GM12873 (cell line): ENCODE results near the gene GPSM3.

Experiments used
- TF ChIP-seq, protein P1 (sequence below): IDR thresholded peaks from 2 replicates; pipeline ENCODE4 v1.5.1; 2012; ENCODE audit warnings: low read depth, mild to moderate bottlenecking, moderate library complexity, low read length, control low read depth; ENCODE audit not compliant: insufficient read depth; ENCODE audit errors: missing control alignments

The GPSM3 gene

GRCh38 chr6:32194388-32194787 lies 1.9 kb upstream of the GPSM3 start:
- TF ChIP-seq, protein P1, sequence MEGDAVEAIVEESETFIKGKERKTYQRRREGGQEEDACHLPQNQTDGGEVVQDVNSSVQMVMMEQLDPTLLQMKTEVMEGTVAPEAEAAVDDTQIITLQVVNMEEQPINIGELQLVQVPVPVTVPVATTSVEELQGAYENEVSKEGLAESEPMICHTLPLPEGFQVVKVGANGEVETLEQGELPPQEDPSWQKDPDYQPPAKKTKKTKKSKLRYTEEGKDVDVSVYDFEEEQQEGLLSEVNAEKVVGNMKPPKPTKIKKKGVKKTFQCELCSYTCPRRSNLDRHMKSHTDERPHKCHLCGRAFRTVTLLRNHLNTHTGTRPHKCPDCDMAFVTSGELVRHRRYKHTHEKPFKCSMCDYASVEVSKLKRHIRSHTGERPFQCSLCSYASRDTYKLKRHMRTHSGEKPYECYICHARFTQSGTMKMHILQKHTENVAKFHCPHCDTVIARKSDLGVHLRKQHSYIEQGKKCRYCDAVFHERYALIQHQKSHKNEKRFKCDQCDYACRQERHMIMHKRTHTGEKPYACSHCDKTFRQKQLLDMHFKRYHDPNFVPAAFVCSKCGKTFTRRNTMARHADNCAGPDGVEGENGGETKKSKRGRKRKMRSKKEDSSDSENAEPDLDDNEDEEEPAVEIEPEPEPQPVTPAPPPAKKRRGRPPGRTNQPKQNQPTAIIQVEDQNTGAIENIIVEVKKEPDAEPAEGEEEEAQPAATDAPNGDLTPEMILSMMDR = no peak

DNA sequence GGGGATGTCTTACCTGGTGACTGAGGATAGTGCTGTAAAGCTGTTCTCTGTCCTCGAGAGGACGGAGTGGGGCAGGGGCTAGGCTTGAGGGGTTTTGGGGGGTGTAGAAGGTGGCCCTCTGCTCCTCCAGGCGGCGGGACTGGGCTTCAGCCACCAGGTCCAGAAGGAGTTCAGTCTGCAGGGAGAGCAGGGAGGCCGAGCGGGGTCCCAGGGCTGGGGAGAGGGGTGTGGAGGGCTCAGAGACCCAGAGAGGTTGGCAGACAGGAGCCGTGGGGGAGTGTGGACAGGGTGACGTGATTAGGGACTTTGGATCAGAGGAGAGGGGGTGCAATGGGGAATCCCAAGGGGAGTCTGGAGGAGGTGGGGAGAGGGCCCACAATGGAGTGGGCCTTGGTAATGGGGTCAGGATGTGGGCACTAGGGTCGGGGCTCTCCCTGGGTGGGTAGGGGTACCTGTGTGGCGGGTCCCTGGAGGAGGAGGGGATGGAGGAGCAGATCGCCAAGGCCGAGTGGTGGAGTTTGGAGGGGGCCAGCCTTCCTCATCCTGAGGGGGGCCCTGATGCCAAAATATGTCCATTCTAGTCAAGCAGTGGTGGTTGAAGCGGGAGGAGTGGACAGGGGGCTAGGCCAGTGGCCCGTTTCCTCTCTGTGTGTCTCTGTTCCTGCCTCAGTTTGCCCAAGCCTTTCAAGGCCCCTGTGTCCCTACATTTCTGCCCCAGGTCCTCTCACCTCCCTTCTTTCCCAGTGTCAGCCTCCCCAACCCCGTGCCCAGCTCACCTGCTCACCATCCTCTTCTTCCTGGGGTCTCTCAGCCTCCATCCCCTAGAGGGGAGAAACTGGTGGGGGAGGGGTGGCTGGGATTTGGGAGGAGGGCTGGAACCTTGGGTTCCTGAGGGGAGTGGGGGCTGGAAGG lies 491 bp downstream of the GPSM3 start:
- TF ChIP-seq, protein P1 = no peak

GRCh38 chr6:32190911-32191677 lies 1.3 kb downstream of the GPSM3 start:
- TF ChIP-seq, protein P1 = no peak

DNA sequence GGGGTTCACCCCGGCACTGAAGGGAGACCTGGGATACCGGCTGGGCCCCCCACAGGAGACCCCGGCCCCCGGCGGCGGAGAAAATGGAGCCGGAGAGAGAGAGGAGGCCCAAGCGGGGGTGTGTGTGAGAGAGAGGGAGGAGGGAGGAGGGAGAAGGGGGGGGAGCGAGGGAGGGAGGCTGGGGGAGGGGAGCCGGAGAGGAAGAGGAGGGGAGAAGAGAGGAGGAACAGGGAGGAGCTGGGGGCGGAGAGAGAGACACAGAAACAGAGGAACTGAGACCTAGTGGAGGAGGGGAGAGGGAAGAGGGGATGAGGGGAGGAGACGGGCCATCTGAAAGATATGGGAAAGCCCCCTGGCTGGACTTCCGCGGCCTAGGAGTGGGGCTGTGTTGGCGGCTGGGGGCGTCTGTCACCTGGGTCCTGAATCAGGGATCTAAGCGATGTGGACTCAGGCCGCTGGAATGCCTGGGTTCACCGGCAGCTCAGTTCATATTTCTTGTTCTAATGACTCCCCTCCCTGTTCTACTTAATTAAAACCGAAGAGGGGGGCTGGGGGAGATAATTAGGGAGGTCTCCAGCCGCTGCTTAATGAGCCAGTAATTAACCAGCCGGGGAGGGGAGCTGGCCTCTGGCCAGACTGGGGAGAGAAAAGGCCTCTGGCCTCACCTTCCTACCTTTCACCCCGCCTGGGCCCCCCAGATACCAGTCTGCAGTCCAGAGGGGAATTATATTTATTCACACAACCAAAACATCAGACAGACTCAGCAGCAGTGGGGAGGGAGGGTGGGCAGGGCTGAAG lies 2.2 kb downstream of the GPSM3 start, which contains the start of gene PBX2:
Gene PBX2, minus strand, starts transcription at position 149 of the 798 bp plus-strand sequence. CDS start 287 bp downstream, outside the sequence.
- TF ChIP-seq, protein P1 = no peak

DNA sequence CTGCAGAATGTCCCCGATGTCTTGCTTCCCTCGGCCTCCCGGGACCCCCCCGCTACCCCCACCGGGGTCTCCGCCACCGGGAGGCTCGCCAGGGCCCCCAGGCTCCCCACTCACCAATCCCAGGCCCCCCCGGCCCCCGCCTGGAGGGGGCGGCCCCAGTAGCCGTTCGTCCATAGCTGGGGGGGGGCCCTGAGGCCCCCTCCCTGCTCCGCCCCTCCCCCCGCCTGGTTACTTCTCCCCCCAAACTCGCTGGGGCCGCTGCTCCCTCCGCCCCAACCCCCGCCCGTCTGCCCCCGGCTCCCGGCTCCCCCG lies 2.7 kb downstream of the GPSM3 start:
- TF ChIP-seq, protein P1 = no peak

DNA sequence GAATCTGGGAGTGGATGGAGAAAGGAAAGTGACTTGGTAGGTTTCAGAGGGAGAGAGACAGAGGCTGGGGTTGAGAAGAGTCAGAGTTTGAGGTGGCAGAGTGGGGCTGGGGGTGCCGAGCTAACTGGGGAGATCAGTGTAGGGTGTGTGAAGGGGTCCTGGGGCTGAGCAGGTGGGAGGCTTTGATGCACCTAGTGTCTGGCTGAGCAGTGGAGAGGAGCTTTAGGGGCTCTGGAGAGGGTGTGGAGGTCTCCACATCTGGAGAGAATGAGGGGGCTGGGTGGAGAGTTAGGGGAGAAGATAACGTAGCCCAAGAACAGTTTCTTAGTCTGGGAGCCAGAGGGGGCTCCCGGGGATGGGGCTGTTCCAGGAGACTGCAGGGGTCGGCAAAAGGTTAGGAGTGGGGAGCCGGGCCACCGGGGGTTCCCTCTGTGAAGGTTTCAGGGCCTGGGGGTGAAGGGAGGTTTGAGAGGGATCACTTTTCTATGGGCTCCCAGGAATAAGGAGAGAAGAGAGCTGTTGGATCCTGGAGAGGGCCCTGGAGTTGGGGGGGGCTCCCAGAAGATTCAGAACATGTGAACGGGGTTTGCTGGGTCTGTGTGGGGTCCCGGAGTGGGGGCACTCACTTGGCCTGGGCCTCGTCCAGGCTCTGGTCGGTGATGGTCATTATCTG lies 3.2 kb downstream of the GPSM3 start:
- TF ChIP-seq, protein P1 = no peak
